KG1 (cell line): ENCODE data around the gene TWSG1.
"Not testable (repeated sequence)": the region's sequence is repeated elsewhere in the genome, so short reads cannot be mapped to it uniquely, and the experiment has no call there.

Experiments
- DNase-seq: peaks from one replicate; lab custom pipeline; 2025; lab: John Stamatoyannopoulos, UW

The TWSG1 gene

GRCh38 chr18:9426753-9427152 is 92.2 kb downstream of the TWSG1 start:
- no peak for DNase-seq

DNA sequence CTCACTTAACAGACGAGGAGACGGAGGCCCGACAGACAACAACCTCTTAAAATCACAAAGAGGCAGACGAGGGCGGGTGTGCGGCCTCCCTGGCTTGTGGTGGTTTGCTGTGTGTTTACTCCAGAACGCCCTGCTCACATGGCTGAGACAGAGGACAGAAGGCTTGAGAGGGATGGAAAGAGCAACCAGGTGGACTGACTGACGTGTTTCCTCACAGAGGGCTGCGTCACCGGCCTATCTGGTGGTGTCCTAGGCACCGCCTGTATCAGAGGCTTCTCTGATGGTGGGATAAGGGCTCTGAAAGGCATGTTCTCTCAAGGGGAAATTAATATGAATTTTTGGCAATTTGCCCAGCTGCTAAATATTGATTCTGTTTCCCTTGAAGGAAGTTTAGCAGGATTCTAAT is 93.7 kb downstream of the TWSG1 start:
- no peak for DNase-seq

DNA sequence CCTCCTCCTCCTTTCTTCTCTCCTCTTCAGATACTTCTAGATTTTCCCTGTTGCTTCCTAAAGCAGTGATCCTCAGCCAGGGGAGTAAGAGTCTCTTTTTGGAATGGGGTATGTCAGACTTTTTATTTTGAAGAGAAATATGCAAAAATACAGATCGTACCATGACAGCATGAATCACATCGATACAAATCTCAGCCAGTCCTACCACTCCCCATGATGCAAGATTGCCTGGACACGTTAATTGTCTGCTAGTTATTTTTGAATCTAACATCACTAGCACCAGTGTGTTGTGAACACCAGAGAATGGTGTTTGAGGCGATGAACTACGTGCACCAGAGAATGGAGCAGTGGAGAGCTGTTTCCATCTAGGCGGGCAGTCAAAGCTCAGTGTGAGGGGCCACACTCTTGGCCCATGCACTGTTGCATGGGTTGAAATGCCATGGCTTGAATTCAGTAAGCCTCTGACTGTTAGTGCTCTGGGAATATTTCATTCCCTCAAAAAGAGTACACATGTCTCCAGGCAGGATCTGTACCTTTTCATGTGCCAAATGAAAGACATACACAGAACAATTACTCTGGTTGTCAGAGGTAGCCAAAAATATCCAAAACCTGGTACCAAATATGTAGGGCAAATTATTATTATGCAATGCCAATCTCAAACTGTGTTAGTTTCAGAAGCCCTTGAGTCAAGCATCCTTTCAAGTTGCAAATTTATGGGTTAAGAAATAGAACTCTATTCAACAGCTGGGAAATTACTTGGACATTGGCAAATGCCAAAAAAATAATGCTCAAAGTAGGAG is 94.5 kb downstream of the TWSG1 start:
- DNase-seq = no peak

DNA sequence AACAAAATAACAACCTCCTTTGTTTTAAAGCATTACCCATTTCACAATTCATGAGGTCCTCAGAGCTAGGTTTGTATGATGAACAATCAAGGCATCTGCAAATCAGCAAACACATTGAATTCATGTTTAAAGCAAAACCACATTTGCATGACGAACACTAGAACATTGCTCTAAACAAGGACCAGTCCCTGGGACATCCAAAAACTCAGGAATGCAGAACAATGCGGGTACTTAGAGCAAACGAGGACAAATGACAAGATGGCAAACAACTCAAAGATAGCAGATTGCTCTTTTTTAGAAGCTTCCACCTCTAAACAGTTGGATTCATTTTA is 95.1 kb downstream of the TWSG1 start:
- DNase-seq = no peak

GRCh38 chr18:9430315-9430714 is 95.7 kb downstream of the TWSG1 start:
- DNase-seq = not testable (repeated sequence)

DNA sequence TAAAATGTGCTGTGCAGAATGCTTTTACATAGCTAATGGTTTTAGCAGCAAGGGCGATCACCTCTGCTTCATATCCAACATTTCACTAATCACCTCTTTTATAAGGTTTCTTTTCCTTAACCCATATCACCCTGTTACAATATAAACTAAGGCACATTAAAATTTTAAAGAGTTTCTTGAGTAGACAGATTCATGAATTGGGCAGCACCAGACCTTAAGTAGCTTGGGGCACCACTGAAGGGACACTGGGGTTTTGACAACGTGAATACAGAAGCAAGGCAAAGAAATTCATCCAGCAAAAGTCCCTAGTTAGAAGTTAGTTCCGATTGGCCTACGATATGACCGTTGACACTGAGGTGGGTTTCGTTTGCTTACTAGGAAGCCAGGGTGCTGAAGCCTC is 96.7 kb downstream of the TWSG1 start:
- DNase-seq = no peak

- not testable (repeated sequence) for DNase-seq
Observed at GRCh38 chr18:9433122-9433521, 98.5 kb downstream of the TWSG1 start.

GRCh38 chr18:9433671-9434121 is 99.1 kb downstream of the TWSG1 start:
- DNase-seq = no peak

DNA sequence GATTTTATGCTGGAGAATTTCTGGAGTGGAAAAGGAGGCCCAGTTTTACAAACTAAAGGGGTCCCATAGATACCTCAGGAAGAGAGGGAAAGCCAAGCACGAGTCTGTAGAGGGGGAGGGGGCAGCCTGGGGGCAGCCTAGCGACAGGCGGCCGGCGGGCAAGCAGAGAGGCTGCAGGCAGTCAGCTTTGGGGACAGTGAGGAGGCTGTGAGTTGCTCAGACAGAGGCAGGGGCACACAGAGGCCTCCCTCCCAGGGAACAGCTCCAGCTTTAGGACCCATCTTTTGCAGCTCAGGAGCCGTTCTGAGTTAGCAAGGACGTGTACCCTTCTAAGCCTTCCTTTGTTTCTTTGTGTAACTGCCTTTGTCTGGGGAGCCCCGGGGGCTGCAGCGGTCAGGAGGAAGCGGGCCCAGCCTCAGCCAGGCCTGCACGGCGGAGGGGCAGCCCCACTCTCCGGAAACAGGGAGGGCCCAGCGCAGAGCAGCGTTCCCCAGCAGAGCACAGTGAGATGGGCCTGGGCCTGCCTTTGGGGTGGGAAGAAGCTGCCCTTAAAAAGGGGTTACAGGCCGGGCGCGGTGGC is 99.6 kb downstream of the TWSG1 start:
- DNase-seq = no peak

DNA sequence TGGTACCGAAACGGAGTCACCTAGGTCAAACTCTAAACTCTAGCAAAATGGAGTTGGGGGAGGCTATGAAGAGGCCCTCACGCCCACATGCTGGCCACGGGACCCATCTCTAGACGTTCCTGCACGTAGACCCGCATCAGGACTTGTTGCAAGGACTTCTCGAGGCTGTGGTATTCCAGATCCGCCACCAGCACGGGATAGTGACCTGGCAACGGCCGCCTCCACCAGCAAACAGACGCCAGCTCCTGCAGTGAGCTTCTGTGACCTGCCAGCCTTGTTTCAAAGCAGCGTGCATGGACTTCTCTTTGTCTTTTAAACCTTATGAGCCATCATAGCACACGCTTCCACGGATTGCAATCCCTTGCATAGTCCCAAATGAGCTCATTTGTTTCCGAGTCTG is 100.5 kb downstream of the TWSG1 start:
- no peak for DNase-seq

- no peak for DNase-seq
Observed at GRCh38 chr18:9436206-9436929, 101.8 kb downstream of the TWSG1 start.

DNA sequence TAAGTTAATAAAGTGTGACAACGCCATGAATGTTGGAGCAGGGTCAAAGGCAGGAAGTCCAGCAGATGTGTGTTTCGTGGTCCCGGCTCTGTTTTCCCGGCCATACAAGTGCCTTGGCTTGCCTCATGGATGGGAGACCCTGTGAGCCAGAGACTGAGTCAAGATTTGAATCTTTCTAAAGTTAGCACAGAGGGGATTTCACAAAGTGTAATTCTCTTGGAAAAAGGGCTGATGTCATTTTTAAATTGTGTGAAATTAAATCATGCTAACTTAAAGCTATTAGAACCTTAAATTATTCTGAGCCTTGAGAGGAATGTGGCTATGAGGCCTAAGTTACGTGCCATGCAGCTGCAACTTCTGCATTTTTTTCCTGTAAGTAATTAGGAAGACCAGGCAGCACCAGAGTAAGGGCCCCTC is 102.5 kb downstream of the TWSG1 start:
- no peak for DNase-seq

GRCh38 chr18:9437672-9438071 is 103.1 kb downstream of the TWSG1 start:
- no peak for DNase-seq

GRCh38 chr18:9441061-9441460 is 106.5 kb downstream of the TWSG1 start:
- DNase-seq = no peak

DNA sequence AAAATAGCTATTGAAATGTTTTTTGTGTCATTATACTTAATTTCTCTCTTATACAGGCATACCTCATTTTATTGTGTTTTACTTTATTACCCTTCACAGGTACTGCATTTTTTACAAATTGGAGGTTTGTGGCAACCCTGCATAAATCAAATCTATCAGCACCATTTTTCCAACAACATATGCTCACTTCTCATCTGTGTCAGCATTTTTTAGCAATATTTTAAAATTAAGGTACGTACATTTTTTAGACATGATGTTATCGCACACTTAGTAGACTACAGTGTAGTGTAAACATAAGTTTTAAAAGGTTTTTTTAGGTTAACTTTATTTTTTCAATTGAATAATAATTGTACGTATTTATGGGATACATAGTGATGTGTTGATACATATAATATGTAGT is 110.0 kb downstream of the TWSG1 start:
- DNase-seq = no peak

GRCh38 chr18:9446839-9447238 is 112.3 kb downstream of the TWSG1 start:
- DNase-seq = no peak

GRCh38 chr18:9447334-9447733 is 112.8 kb downstream of the TWSG1 start:
- DNase-seq = no peak

DNA sequence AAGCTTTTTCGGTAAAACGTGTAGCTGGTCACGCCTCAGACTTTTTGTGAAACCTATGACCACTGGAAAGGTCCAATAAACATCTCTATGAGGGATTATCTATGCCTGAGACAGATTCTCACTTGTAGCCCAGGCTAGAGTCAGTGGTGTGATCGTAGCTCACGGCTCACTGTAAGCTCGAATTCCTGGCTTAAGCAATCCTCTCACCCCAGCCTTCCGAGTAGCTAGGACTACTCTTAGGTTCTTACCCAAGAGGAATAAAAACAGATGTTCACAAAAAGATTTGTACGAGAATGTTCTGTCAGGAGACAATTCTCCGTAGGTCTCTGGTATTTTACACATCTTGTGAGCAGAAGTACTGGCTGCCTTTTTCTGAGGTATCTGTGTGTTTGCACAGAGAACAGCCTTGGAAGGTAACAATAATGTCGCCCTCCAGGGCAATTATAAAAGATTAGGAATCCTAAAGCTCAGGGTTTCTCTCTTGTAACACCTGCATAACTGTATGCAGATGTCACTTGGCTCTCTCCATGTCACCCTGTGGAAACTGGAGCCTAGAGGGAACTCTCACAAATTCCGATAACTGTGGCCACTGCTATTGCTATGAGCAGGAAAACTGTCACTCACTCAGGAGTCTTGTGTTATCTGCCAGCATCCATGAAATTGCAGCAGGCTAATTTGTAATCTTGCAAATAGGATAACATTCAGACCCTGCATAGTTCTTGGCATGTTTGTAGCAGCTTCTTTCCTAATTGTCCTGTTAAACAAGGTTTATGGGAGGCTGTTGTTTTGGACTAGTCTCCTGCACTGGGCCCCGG is 115.2 kb downstream of the TWSG1 start:
- no peak for DNase-seq

DNA sequence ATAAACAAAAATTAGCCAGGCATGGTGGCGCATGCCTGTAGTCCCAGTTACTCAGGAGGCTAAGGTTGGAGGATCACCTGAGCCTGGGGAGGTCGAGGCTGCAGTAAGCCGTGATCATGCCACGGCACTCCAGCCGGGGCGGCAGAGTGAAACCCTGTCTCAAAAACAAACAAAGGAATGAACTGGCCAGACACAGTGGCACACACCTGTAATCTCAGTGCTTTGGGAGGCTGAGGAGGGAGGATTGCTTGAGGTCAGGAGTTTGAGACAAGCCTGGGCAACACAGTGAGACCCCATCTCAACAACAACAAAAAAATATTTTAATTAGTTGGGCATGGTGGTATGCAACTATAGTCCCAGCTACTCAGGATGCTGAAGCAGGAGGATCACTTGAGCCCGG is 116.3 kb downstream of the TWSG1 start:
- not testable (repeated sequence) for DNase-seq
